Measurements from ENCODE around the gene SEMG2.

Gene SEMG2

DNA sequence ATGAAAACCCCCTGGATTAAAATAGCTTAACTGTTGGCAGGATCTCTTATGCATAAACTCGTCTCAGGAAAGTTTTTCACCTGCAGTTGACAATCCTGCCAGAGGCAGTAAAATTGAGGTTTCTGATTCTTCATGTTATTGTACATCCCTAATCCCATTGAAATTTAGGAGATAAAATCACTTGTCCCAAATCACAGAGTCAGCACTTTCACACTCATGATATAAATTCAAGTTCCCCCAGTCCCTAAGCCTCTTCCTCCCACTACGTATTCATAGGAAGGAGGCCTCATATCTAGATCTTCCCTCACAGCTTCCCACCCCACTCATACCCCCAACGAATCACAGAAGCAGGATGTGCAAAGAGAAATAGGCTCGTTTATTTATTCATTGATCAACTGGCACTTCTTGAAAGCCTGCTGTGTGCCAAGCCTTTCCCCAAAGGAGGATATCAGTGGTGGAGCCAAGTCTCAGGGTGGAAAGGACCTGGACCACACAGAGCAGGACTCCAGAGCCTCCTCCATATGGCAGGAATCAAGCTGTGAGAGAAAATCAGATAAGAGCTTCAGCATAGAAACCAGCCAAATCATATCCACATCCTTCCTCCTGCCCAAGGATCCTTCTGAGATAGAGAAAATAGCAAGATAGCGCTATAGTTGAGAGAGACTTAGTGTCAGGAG, 30.8 kb downstream of the SEMG2 start:
- no peak for DNase-seq
- Histone ChIP-seq H3K4me1 (ENCODE audit: insufficient read depth, low read length) (no peaks in the 10 kb centered on the region), H2AFZ (ENCODE audit: low read depth, low read length) (no peak overlapping the region), H3K9me3 (ENCODE audit: insufficient read depth, low read length, severe bottlenecking) (no peaks in the 10 kb centered on the region), H3K4me3 (ENCODE audit: low read depth in 1 of 2, low read length in 2 of 2) (no peak overlapping the region), H3K36me3 (ENCODE audit: insufficient read depth, low read length) (no peaks in the 10 kb centered on the region), H3K27ac (ENCODE audit: low read length) (no peak overlapping the region), H4K20me1 (ENCODE audit: insufficient read depth, low read length) (no peaks in the 10 kb centered on the region), H3K9ac (ENCODE audit: low read depth, low read length) (no peak overlapping the region), H3K79me2 (ENCODE audit: insufficient read depth, low read length) (no peaks in the 10 kb centered on the region), H3K4me2 (ENCODE audit: insufficient read depth, low read length) (no peak overlapping the region), H3K27me3 (ENCODE audit: insufficient read depth, low read length, poor library complexity) (peaks cover 36% of the 10 kb centered on the region)
- ATAC-seq (ENCODE audit: insufficient read depth, low read depth), result no peak
- no peak for TF ChIP-seq CTCF (IDR thresholded peaks at IDR 0.05; ENCODE audit: borderline replicate concordance, extremely low read depth, low read length, poor library complexity, severe bottlenecking)
- TF ChIP-seq EZH2 (IDR thresholded peaks at IDR 0.05; ENCODE audit: borderline replicate concordance, low read depth, low read length, severe bottlenecking), result no peak

GRCh38 chr20:45253261-45253660, 32.1 kb downstream of the SEMG2 start:
- no peak overlapping the region for H3K4me3 ChIP-seq (ENCODE audit: low read depth in 1 of 2, low read length in 2 of 2)
- TF ChIP-seq CTCF (IDR thresholded peaks at IDR 0.05; ENCODE audit: borderline replicate concordance, extremely low read depth, low read length, poor library complexity, severe bottlenecking), result no peak
- TF ChIP-seq EZH2 (IDR thresholded peaks at IDR 0.05; ENCODE audit: borderline replicate concordance, low read depth, low read length, severe bottlenecking), result no peak
- H3K36me3 ChIP-seq (ENCODE audit: insufficient read depth, low read length), result no peaks in the 10 kb centered on the region
- no peaks in the 10 kb centered on the region for H3K4me1 ChIP-seq (ENCODE audit: insufficient read depth, low read length)
- H3K27me3 ChIP-seq (ENCODE audit: insufficient read depth, low read length, poor library complexity), result peaks cover 37% of the 10 kb centered on the region
- no peak overlapping the region for H3K4me2 ChIP-seq (ENCODE audit: insufficient read depth, low read length)
- no peaks in the 10 kb centered on the region for H4K20me1 ChIP-seq (ENCODE audit: insufficient read depth, low read length)
- ATAC-seq (ENCODE audit: insufficient read depth, low read depth) (no peak), DNase-seq (no peak)
- H2AFZ ChIP-seq (ENCODE audit: low read depth, low read length), result no peak overlapping the region
- no peak overlapping the region for H3K9ac ChIP-seq (ENCODE audit: low read depth, low read length)
- no peak overlapping the region for H3K27ac ChIP-seq (ENCODE audit: low read length)
- H3K79me2 ChIP-seq (ENCODE audit: insufficient read depth, low read length), result no peaks in the 10 kb centered on the region
- no peaks in the 10 kb centered on the region for H3K9me3 ChIP-seq (ENCODE audit: insufficient read depth, low read length, severe bottlenecking)

DNA sequence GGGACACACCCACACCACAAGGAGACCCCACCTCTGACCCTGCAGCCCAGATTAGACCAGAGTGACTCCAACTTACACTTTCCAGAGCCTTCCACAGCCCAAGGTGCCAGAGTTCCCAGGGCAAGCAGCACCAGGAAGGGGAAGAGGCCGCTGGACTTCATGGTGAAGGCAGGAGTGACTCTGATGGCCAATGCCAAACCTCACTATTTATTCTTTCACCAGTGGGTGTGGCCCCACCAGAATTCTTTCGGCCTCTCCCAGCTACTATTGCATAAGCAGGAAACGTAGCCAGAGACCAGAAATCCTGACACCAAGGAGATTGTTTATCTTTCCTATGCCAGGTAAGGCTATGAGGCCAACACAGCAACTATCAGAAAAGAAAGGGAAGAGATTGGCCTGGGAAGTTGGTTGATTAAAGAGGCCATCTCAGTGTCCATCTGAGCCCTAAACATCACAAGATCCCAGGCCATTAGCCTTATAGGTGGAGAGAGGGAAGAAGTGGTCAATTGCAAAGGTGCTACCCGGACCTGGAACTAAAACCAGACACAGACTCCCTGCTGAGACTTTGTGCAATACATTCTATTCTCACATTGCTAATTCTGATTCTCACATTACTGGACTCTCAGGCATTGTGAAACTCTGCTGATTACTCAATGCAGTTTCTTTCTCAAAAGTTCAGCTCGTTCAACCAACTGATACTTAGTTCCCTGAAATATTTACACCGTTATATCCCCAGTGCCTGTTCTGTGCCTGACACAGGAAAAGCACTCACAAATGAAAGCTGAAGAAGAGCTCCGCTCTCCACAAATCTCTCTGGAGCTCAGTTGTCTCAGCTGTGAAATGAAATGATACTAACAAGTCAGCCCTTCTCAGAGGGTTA, 33.5 kb downstream of the SEMG2 start, which contains the start of gene SLPI:
Gene SLPI (minus strand): TSS at position 182 of the 880 bp plus-strand sequence. CDS start 21 bp downstream, at position 161.
- H3K27me3 ChIP-seq (ENCODE audit: insufficient read depth, low read length, poor library complexity), result peaks cover 41% of the 10 kb centered on the region
- no peaks in the 10 kb centered on the region for H3K36me3 ChIP-seq (ENCODE audit: insufficient read depth, low read length)
- H4K20me1 ChIP-seq (ENCODE audit: insufficient read depth, low read length), result no peaks in the 10 kb centered on the region
- ATAC-seq (ENCODE audit: insufficient read depth, low read depth) (no peak), DNase-seq (no peak)
- no peaks in the 10 kb centered on the region for H3K79me2 ChIP-seq (ENCODE audit: insufficient read depth, low read length)
- no peak within 1 kb of the TSS for H3K27ac ChIP-seq (ENCODE audit: low read length)
- no peaks in the 10 kb centered on the region for H3K4me1 ChIP-seq (ENCODE audit: insufficient read depth, low read length)
- no peaks in the 10 kb centered on the region for H3K9me3 ChIP-seq (ENCODE audit: insufficient read depth, low read length, severe bottlenecking)
- H3K4me3 ChIP-seq (ENCODE audit: low read depth in 1 of 2, low read length in 2 of 2), result no peak within 1 kb of the TSS
- no peak within 1 kb of the TSS for H2AFZ ChIP-seq (ENCODE audit: low read depth, low read length)
- H3K9ac ChIP-seq (ENCODE audit: low read depth, low read length), result no peak within 1 kb of the TSS
- TF ChIP-seq CTCF (IDR thresholded peaks at IDR 0.05; ENCODE audit: borderline replicate concordance, extremely low read depth, low read length, poor library complexity, severe bottlenecking) (no peak), EZH2 (IDR thresholded peaks at IDR 0.05; ENCODE audit: borderline replicate concordance, low read depth, low read length, severe bottlenecking) (no peak)
- H3K4me2 ChIP-seq (ENCODE audit: insufficient read depth, low read length), result no peak within 1 kb of the TSS

Measured in DND-41 (cell line).